IPS DF 4.7 (cell line): ENCODE measurements around the gene SPCS3.
"Not testable (repeated sequence)": the region's sequence is repeated elsewhere in the genome, so short reads cannot be mapped to it uniquely, and the experiment has no call there.

ENCODE experiments used
- DNase-seq: peaks from one replicate; pipeline ENCODE4 v3.0.0-alpha.2; 2013; ENCODE audit warnings: low spot score; ENCODE audit errors: extremely low read depth

Gene SPCS3

GRCh38 chr4:176319704-176320339, at the start of gene SPCS3:
Gene SPCS3, plus strand, starts transcription at chr4:176319966. Its CDS starts 111 bp downstream, at chr4:176320077.
- peak; percentile 51 for DNase-seq

GRCh38 chr4:176270669-176271068, 49.1 kb upstream of the SPCS3 start:
- DNase-seq: no peak

GRCh38 chr4:176271749-176272148, 48.0 kb upstream of the SPCS3 start:
- no peak for DNase-seq

GRCh38 chr4:176272799-176273198, 47.0 kb upstream of the SPCS3 start:
- no peak for DNase-seq

GRCh38 chr4:176273736-176274135, 46.0 kb upstream of the SPCS3 start:
- DNase-seq: no peak

- DNase-seq: no peak
Observed at GRCh38 chr4:176274441-176274840, 45.3 kb upstream of the SPCS3 start.

- no peak for DNase-seq
Observed at GRCh38 chr4:176276710-176277109, 43.1 kb upstream of the SPCS3 start.

GRCh38 chr4:176277162-176277904, 42.4 kb upstream of the SPCS3 start:
- DNase-seq: no peak

- not testable (repeated sequence) for DNase-seq
Observed at GRCh38 chr4:176279560-176279959, 40.2 kb upstream of the SPCS3 start.

GRCh38 chr4:176286728-176287127, 33.0 kb upstream of the SPCS3 start:
- no peak for DNase-seq

GRCh38 chr4:176287546-176287945, 32.2 kb upstream of the SPCS3 start:
- no peak for DNase-seq

GRCh38 chr4:176288020-176288419, 31.7 kb upstream of the SPCS3 start:
- no peak for DNase-seq

- no peak for DNase-seq
Observed at GRCh38 chr4:176289561-176289960, 30.2 kb upstream of the SPCS3 start.

- no peak for DNase-seq
Observed at GRCh38 chr4:176290520-176290919, 29.2 kb upstream of the SPCS3 start.

GRCh38 chr4:176291748-176292147, 28.0 kb upstream of the SPCS3 start:
- DNase-seq: no peak

GRCh38 chr4:176292920-176293319, 26.8 kb upstream of the SPCS3 start:
- no peak for DNase-seq

- DNase-seq: no peak
Observed at GRCh38 chr4:176293660-176294059, 26.1 kb upstream of the SPCS3 start.

- DNase-seq: not testable (repeated sequence)
Observed at GRCh38 chr4:176295907-176296306, 23.9 kb upstream of the SPCS3 start.

GRCh38 chr4:176298664-176299063, 21.1 kb upstream of the SPCS3 start:
- DNase-seq: no peak

GRCh38 chr4:176300036-176300435, 19.7 kb upstream of the SPCS3 start:
- DNase-seq: no peak

GRCh38 chr4:176300565-176300964, 19.2 kb upstream of the SPCS3 start:
- no peak for DNase-seq

GRCh38 chr4:176302283-176303275, 17.2 kb upstream of the SPCS3 start:
- no peak for DNase-seq
